Measurements from ENCODE around the gene CCDC60.

Gene CCDC60

GRCh38 chr12:119383206-119383605, 48.7 kb downstream of the CCDC60 start:
- H3K9me2 ChIP-seq (replicated peaks; ENCODE audit: control insufficient read depth, low read length): no peaks in the 10 kb centered on the region
- TF ChIP-seq CTCF (IDR thresholded peaks at IDR 0.05; ENCODE audit: low read depth, low read length, poor library complexity, severe bottlenecking): no peak
- TF ChIP-seq EZH2phosphoT487 (IDR thresholded peaks at IDR 0.05; ENCODE audit: borderline replicate concordance, low read length): no peak

GRCh38 chr12:119384340-119384739, 49.8 kb downstream of the CCDC60 start:
- H3K79me2 ChIP-seq (ENCODE audit: control insufficient read depth, low read length): no peaks in the 10 kb centered on the region
- no peaks in the 10 kb centered on the region for H3F3A ChIP-seq (ENCODE audit: control insufficient read depth, insufficient read depth)
- no peak overlapping the region for H3K27ac ChIP-seq (ENCODE audit: low read depth, low read length)
- no peaks in the 10 kb centered on the region for H4K20me1 ChIP-seq (ENCODE audit: control insufficient read depth, insufficient read depth, low read depth, low read length)
- H3K9me2 ChIP-seq (replicated peaks; ENCODE audit: control insufficient read depth, low read length): no peaks in the 10 kb centered on the region
- H3K36me3 ChIP-seq (ENCODE audit: control insufficient read depth, low read length): no peaks in the 10 kb centered on the region
- no peak overlapping the region for H3K4me2 ChIP-seq (ENCODE audit: low read length)
- H3K4me3 ChIP-seq (ENCODE audit: low read length): no peak overlapping the region
- no peaks in the 10 kb centered on the region for H3K27me3 ChIP-seq (ENCODE audit: control insufficient read depth, low read length)
- 0 out of 2 replicates have a peak, but pooled peaks cover 3% of the 10 kb centered on the region for H3K9me3 ChIP-seq (ENCODE audit: control insufficient read depth, insufficient read depth, low read length)
- no peak for TF ChIP-seq CTCF (IDR thresholded peaks at IDR 0.05; ENCODE audit: low read depth, low read length, poor library complexity, severe bottlenecking)
- no peak for TF ChIP-seq EZH2phosphoT487 (IDR thresholded peaks at IDR 0.05; ENCODE audit: borderline replicate concordance, low read length)
- no peaks in the 10 kb centered on the region for H3K4me1 ChIP-seq (ENCODE audit: control insufficient read depth, low read length)

More at GRCh38 chr12:119383206-119383605, 48.7 kb downstream of the CCDC60 start:
- H3K79me2 ChIP-seq (ENCODE audit: control insufficient read depth, low read length): no peaks in the 10 kb centered on the region
- no peak overlapping the region for H3K27ac ChIP-seq (ENCODE audit: low read depth, low read length)
- no peaks in the 10 kb centered on the region for H3K36me3 ChIP-seq (ENCODE audit: control insufficient read depth, low read length)
- H4K20me1 ChIP-seq (ENCODE audit: control insufficient read depth, insufficient read depth, low read depth, low read length): no peaks in the 10 kb centered on the region
- H3K4me2 ChIP-seq (ENCODE audit: low read length): no peak overlapping the region
- H3F3A ChIP-seq (ENCODE audit: control insufficient read depth, insufficient read depth): no peaks in the 10 kb centered on the region
- 0 out of 2 replicates have a peak, but pooled peaks cover 3% of the 10 kb centered on the region for H3K9me3 ChIP-seq (ENCODE audit: control insufficient read depth, insufficient read depth, low read length)
- no peaks in the 10 kb centered on the region for H3K4me1 ChIP-seq (ENCODE audit: control insufficient read depth, low read length)
- no peaks in the 10 kb centered on the region for H3K27me3 ChIP-seq (ENCODE audit: control insufficient read depth, low read length)
- H3K4me3 ChIP-seq (ENCODE audit: low read length): no peak overlapping the region

- no peak overlapping the region for H3K27ac ChIP-seq (ENCODE audit: low read depth, low read length)
- H3K4me1 ChIP-seq (ENCODE audit: control insufficient read depth, low read length): no peaks in the 10 kb centered on the region
- no peak overlapping the region for H3K4me2 ChIP-seq (ENCODE audit: low read length)
- no peaks in the 10 kb centered on the region for H3K79me2 ChIP-seq (ENCODE audit: control insufficient read depth, low read length)
- H3K27me3 ChIP-seq (ENCODE audit: control insufficient read depth, low read length): no peaks in the 10 kb centered on the region
- H3K36me3 ChIP-seq (ENCODE audit: control insufficient read depth, low read length): no peaks in the 10 kb centered on the region
- no peak overlapping the region for H3K4me3 ChIP-seq (ENCODE audit: low read length)
- H4K20me1 ChIP-seq (ENCODE audit: control insufficient read depth, insufficient read depth, low read depth, low read length): no peaks in the 10 kb centered on the region
- H3F3A ChIP-seq (ENCODE audit: control insufficient read depth, insufficient read depth): no peaks in the 10 kb centered on the region
- 0 out of 2 replicates have a peak, but pooled peaks cover 3% of the 10 kb centered on the region for H3K9me3 ChIP-seq (ENCODE audit: control insufficient read depth, insufficient read depth, low read length)
- no peak for TF ChIP-seq EZH2phosphoT487 (IDR thresholded peaks at IDR 0.05; ENCODE audit: borderline replicate concordance, low read length)
- H3K9me2 ChIP-seq (replicated peaks; ENCODE audit: control insufficient read depth, low read length): no peaks in the 10 kb centered on the region
Observed at GRCh38 chr12:119385659-119386058, 51.1 kb downstream of the CCDC60 start.

GRCh38 chr12:119389687-119390086, 55.2 kb downstream of the CCDC60 start:
- Histone ChIP-seq H3K4me1 (ENCODE audit: control insufficient read depth, low read length) (no peaks in the 10 kb centered on the region), H3K27ac (ENCODE audit: low read depth, low read length) (no peak overlapping the region), H3K79me2 (ENCODE audit: control insufficient read depth, low read length) (no peaks in the 10 kb centered on the region), H3K4me2 (ENCODE audit: low read length) (no peak overlapping the region), H3K27me3 (ENCODE audit: control insufficient read depth, low read length) (no peaks in the 10 kb centered on the region), H3K4me3 (ENCODE audit: low read length) (no peak overlapping the region), H3K9me3 (ENCODE audit: control insufficient read depth, insufficient read depth, low read length) (no peaks in the 10 kb centered on the region), H3K36me3 (ENCODE audit: control insufficient read depth, low read length) (no peaks in the 10 kb centered on the region), H4K20me1 (ENCODE audit: control insufficient read depth, insufficient read depth, low read depth, low read length) (no peaks in the 10 kb centered on the region), H3K9me2 (replicated peaks; ENCODE audit: control insufficient read depth, low read length) (no peaks in the 10 kb centered on the region), H3F3A (ENCODE audit: control insufficient read depth, insufficient read depth) (no peaks in the 10 kb centered on the region)
- TF ChIP-seq EZH2phosphoT487 (IDR thresholded peaks at IDR 0.05; ENCODE audit: borderline replicate concordance, low read length) (no peak), CTCF (IDR thresholded peaks at IDR 0.05; ENCODE audit: low read depth, low read length, poor library complexity, severe bottlenecking) (no peak)

Data from DOHH2 (cell line).